Karpas-422 (cell line): ENCODE data around the gene GPR84. TPM values are rescaled to one million over a fixed set of nuclear protein-coding genes. Genes with fewer than 3 reads are reported as not detected.
A peak's percentile ranks its signal among the peaks of the same experiment; 100 is the strongest.

ENCODE experiments used
- DNase-seq: peaks from one replicate; pipeline ENCODE4 v3.0.0-alpha.2; 2015
- H2AFZ ChIP-seq: fragments of 200-600 bp; sonication (generic); 2 replicates; pipeline ENCODE4 v1.6.1; 2014; ENCODE audit warnings: antibody characterized with exemption, low read length, mixed read lengths
- H3K27ac ChIP-seq: fragments of 200-600 bp; sonication (generic); 2 replicates; pipeline ENCODE4 v1.5.1; 2014; ENCODE audit warnings: mild to moderate bottlenecking, low read length, moderate library complexity
- H3K27me3 ChIP-seq: fragments of 200-600 bp; sonication (generic); 2 replicates; pipeline ENCODE4 v1.6.1; 2014; ENCODE audit warnings: low read length, mixed read lengths
- H3K36me3 ChIP-seq: fragments of 200-600 bp; sonication (generic); 2 replicates; pipeline ENCODE4 v1.6.1; 2014; ENCODE audit warnings: low read length, mixed read lengths; ENCODE audit not compliant: insufficient read depth
- H3K4me1 ChIP-seq: fragments of 200-600 bp; sonication (generic); 2 replicates; pipeline ENCODE4 v1.6.1; 2014; ENCODE audit warnings: mild to moderate bottlenecking, low read length, mixed read lengths
- H3K4me2 ChIP-seq: fragments of 200-600 bp; sonication (generic); 2 replicates; pipeline ENCODE4 v1.6.1; 2014; ENCODE audit warnings: low read length, low read depth, mild to moderate bottlenecking; ENCODE audit not compliant: poor library complexity, severe bottlenecking
- H3K4me3 ChIP-seq: fragments of 200-600 bp; sonication (generic); 2 replicates; pipeline ENCODE4 v1.5.1; 2014; ENCODE audit warnings: mild to moderate bottlenecking, antibody characterized with exemption, low read length, mixed read lengths
- H3K79me2 ChIP-seq: fragments of 200-600 bp; sonication (generic); 2 replicates; pipeline ENCODE4 v1.6.1; 2014; ENCODE audit warnings: mild to moderate bottlenecking, low read length, mixed read lengths
- H3K9ac ChIP-seq: fragments of 200-600 bp; sonication (generic); 2 replicates; pipeline ENCODE4 v1.6.0; 2014; ENCODE audit warnings: low read length
- H3K9me2 ChIP-seq: fragments of 200-600 bp; sonication (generic), shearing (Covaris generic); replicated peaks from 2 replicates; pipeline ENCODE4 v1.6.0; 2014; ENCODE audit warnings: mild to moderate bottlenecking, low read length, moderate library complexity; ENCODE audit not compliant: insufficient read depth
- H3K9me3 ChIP-seq: fragments of 300-700, 200-600 bp; sonication (generic); 2 replicates; pipeline ENCODE4 v1.6.1; 2014; ENCODE audit warnings: low read length, mixed read lengths
- H4K20me1 ChIP-seq: fragments of 200-600 bp; sonication (generic); 2 replicates; pipeline ENCODE4 v1.6.1; 2014; ENCODE audit warnings: mild to moderate bottlenecking, antibody characterized with exemption, low read length, low read depth; ENCODE audit not compliant: insufficient read depth
- total RNA-seq: library from RNA; depleted of rRNA; stranded (reverse); fragments of >200 nt; shearing (Covaris generic); gene quantifications from 2 replicates; pipeline ENCODE4 v1.2.3, GENCODE V29; 2014; ENCODE audit warnings: low replicate concordance

The GPR84 gene
- total RNA-seq, 1 experiment from 2014 or later: not detected

DNA sequence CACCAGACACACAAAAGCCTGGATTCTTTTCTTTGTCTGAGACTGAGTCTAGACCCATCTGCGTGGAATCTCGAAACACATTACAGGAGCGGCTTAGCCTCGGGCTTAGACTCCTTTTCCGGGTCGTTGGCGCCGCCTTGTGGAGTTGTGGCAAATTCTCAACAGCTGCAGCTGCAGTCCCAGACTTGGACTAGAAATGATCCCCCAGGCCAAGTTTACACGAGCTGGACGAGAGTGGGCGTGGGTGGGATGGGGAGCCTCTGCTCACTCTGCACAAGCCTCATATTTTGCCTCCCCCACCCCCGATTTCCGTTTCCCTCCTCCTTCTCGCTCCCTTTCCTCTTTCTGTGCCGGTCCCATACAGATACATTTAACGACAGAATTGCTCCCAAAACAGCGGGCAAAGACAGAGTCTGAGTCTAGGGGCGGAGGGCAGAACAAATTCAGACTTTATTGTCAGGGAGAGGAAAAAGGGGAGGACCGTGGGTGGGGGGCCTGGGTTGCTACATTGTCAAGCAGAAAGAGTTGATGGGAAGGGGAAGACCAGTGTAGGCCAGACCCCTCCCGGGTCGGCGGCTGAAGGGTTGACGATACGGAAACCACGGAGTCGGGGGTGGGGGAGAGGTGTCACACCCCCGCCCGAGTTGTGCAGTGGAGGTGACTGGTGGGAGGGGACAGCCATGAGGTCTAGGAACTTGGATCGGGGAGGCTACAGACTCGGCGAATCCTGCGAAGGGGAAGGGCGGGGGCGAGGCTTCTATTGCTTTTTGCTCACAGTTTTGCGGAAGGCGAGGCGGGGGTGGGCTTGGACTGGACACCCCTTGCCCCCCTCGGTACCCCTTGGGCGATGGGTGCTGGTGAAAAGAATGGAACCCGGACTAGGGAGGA, 4.7 kb upstream of the GPR84 start:
- Histone ChIP-seq H3K4me1 (peaks cover 25% of the 10 kb centered on the region), H3K27me3 (no peaks in the 10 kb centered on the region), H2AFZ (peak overlapping the region; percentile 57; the same call in 1 of the 2 replicates), H4K20me1 (no peaks in the 10 kb centered on the region), H3K4me2 (peak overlapping the region; percentile 46), H3K9ac (peak overlapping the region; percentile 52), H3K27ac (no peak overlapping the region), H3K9me2 (no peaks in the 10 kb centered on the region), H3K9me3 (no peaks in the 10 kb centered on the region), H3K79me2 (no peaks in the 10 kb centered on the region), H3K36me3 (no peaks in the 10 kb centered on the region), H3K4me3 (peak overlapping the region; percentile 14)
- peak; percentile 95 for DNase-seq

GRCh38 chr12:54368025-54368708, 3.9 kb upstream of the GPR84 start:
- peak overlapping the region; percentile 57; the same call in 1 of the 2 replicates for H2AFZ ChIP-seq
- no peaks in the 10 kb centered on the region for H3K27me3 ChIP-seq
- H3K9me2 ChIP-seq: no peaks in the 10 kb centered on the region
- H3K4me2 ChIP-seq: peak overlapping the region; percentile 46
- no peak overlapping the region for H3K27ac ChIP-seq
- H3K79me2 ChIP-seq: no peaks in the 10 kb centered on the region
- DNase-seq: no peak
- H3K36me3 ChIP-seq: no peaks in the 10 kb centered on the region
- 0 out of 2 replicates have a peak overlapping the region, but pooled peaks have one; percentile 14 for H3K4me3 ChIP-seq
- H3K9me3 ChIP-seq: no peaks in the 10 kb centered on the region
- peak overlapping the region; percentile 52 for H3K9ac ChIP-seq
- no peaks in the 10 kb centered on the region for H4K20me1 ChIP-seq
- peaks cover 25% of the 10 kb centered on the region for H3K4me1 ChIP-seq

DNA sequence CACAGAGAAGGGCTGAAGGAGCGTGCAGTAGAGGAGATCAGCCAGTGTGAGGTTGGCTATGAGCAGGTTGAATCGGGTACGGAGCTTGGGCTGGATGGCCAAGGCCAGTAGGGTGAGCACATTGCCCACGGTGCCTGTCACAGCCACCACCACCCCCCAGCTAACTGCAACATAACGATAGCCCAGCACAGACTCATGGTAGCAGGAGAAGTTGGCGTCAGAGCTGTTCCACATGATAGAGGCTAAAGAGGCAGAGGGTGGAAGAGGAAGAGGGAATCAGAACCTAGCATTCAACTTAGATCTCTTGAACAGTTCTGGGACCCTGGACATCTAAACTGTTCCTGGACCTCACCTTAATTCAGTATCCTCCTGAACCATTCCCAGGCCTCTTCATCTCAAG, 668 bp downstream of the GPR84 start:
- no peak overlapping the region for H3K27ac ChIP-seq
- H4K20me1 ChIP-seq: no peaks in the 10 kb centered on the region
- H3K4me3 ChIP-seq: no peak overlapping the region
- no peak for DNase-seq
- no peaks in the 10 kb centered on the region for H3K9me3 ChIP-seq
- no peak overlapping the region for H2AFZ ChIP-seq
- H3K27me3 ChIP-seq: no peaks in the 10 kb centered on the region
- H3K4me1 ChIP-seq: peaks cover 27% of the 10 kb centered on the region
- no peak overlapping the region for H3K9ac ChIP-seq
- H3K4me2 ChIP-seq: no peak overlapping the region
- H3K79me2 ChIP-seq: no peaks in the 10 kb centered on the region
- H3K36me3 ChIP-seq: no peaks in the 10 kb centered on the region
- no peaks in the 10 kb centered on the region for H3K9me2 ChIP-seq

DNA sequence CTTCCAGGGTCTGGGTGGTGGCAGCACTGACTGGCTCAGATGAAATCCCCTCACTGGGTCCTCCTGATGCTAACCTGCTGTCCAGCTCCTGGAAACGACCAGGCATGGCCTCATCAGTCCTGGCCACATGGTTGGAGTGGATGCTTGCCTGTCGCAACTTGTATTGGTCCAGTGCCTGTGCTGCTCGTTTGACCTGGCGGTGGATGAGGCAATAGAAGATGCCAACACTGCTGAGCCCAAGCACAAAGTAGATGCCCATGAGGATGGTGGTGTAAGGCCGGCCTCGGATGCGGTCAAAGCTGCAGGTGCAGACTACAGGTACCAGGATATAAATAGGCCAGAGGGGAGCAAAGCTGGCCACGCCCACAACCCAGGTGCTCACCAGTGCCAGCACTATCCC, 1.2 kb downstream of the GPR84 start:
- no peaks in the 10 kb centered on the region for H3K27me3 ChIP-seq
- DNase-seq: no peak
- no peak overlapping the region for H2AFZ ChIP-seq
- H3K9ac ChIP-seq: no peak overlapping the region
- no peaks in the 10 kb centered on the region for H3K9me2 ChIP-seq
- no peak overlapping the region for H3K4me2 ChIP-seq
- H4K20me1 ChIP-seq: no peaks in the 10 kb centered on the region
- no peaks in the 10 kb centered on the region for H3K79me2 ChIP-seq
- peaks cover 29% of the 10 kb centered on the region for H3K4me1 ChIP-seq
- H3K4me3 ChIP-seq: no peak overlapping the region
- H3K9me3 ChIP-seq: no peaks in the 10 kb centered on the region
- H3K27ac ChIP-seq: no peak overlapping the region
- H3K36me3 ChIP-seq: no peaks in the 10 kb centered on the region

- no peaks in the 10 kb centered on the region for H3K27me3 ChIP-seq
- H2AFZ ChIP-seq: no peak overlapping the region
- H3K27ac ChIP-seq: no peak overlapping the region
Observed at GRCh38 chr12:54360717-54361456, 3.4 kb downstream of the GPR84 start.

DNA sequence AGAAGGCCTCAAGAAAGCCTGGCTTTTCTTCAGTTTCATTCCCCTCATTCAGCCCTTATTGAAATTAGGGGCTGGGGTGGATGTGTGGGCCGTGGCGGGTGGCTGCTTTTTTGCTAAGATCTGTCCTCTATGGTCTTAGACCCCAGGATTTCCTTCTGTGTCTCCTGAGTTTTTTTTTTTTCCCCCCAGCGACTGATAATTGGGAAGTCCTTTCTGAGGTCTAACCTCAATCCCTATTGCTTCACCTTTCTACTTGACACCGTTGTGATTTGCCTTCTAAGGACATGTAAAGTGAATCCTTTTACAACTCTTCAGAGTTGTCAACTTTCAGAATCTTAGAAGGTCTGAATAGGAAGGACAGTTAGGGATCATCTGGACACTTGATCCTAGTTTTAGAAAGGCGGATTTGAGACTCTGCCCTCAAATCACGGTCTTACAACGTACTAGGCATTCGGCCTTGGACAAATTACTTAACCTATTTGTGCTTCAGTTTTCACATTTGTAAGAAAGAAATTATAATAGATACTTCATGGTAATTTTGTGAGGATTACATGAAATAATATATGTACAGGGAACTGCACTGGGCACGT, 4.4 kb downstream of the GPR84 start:
- peak overlapping the region; percentile 85 for H3K4me3 ChIP-seq
- no peaks in the 10 kb centered on the region for H3K36me3 ChIP-seq
- peaks cover 45% of the 10 kb centered on the region for H3K4me1 ChIP-seq
- no peak for DNase-seq
- H3K4me2 ChIP-seq: peak overlapping the region; percentile 99
- no peaks in the 10 kb centered on the region for H3K9me3 ChIP-seq
- H3K27ac ChIP-seq: peak overlapping the region; percentile 63
- H3K9ac ChIP-seq: peak overlapping the region; percentile 68
- no peaks in the 10 kb centered on the region for H3K9me2 ChIP-seq
- H3K27me3 ChIP-seq: no peaks in the 10 kb centered on the region
- peak overlapping the region; percentile 76 for H2AFZ ChIP-seq
- H3K79me2 ChIP-seq: no peaks in the 10 kb centered on the region
- no peaks in the 10 kb centered on the region for H4K20me1 ChIP-seq

More at GRCh38 chr12:54360717-54361456, 3.4 kb downstream of the GPR84 start:
- Histone ChIP-seq H3K36me3 (no peaks in the 10 kb centered on the region), H3K9me2 (no peaks in the 10 kb centered on the region), H3K4me3 (no peak overlapping the region), H3K79me2 (no peaks in the 10 kb centered on the region), H3K9ac (no peak overlapping the region), H3K4me1 (peaks cover 45% of the 10 kb centered on the region), H3K9me3 (no peaks in the 10 kb centered on the region), H4K20me1 (no peaks in the 10 kb centered on the region), H3K4me2 (no peak overlapping the region)
- DNase-seq: peak; percentile 86

DNA sequence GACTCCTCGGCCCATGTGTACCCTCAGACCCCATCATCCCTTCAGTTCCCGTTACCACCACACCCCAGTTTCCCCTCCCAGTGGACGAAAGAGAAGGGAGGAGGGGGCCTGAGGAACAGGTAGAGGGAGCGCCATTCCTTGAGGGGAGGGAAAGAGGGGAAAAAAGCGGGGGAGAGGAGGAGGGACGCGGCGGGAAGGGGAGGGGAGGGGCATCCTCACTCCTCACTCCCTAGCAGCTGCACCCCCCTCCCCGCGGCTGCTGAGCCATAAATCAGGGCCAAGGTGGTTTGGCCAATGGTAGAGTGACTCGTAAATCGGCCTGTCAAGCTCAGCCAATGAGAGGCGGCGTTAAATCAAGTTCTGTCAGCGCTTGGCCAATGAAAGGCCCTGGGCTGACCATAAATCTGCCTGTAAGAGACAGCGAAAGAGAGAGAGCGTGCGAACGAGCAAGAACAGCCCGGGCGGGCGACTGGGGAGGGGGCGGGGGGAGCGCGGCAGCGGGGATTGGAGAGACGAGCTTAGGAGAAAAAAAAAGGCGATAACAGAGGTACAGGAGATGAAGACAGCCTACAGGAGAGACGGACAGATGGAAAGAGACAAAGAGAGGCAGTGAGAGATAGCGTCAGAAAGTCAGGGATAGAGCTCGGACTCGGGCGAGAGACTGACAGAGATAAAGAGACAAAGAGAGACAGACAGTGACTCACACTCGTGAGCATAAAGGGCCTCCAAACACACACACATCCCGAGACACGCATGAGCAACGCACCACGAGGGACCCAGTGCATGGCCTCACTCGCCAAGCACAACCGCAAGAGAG, 5.1 kb downstream of the GPR84 start:
- H3K4me3 ChIP-seq: peak overlapping the region; percentile 85
- peak overlapping the region; percentile 87 for H2AFZ ChIP-seq
- H3K4me1 ChIP-seq: peaks cover 40% of the 10 kb centered on the region
- H3K36me3 ChIP-seq: no peaks in the 10 kb centered on the region
- peak; percentile 99 for DNase-seq
- no peaks in the 10 kb centered on the region for H3K9me2 ChIP-seq
- H3K79me2 ChIP-seq: no peaks in the 10 kb centered on the region
- H3K27ac ChIP-seq: peak overlapping the region; percentile 72
- H4K20me1 ChIP-seq: no peaks in the 10 kb centered on the region
- H3K4me2 ChIP-seq: peak overlapping the region; percentile 99
- H3K27me3 ChIP-seq: no peaks in the 10 kb centered on the region
- H3K9me3 ChIP-seq: no peaks in the 10 kb centered on the region
- peak overlapping the region; percentile 87 for H3K9ac ChIP-seq
